Mammary epithelial cell (primary cell): ENCODE measurements around the gene CPXM2.

Source experiments
- EZH2 ChIP-seq: IDR thresholded peaks from 2 replicates; pipeline ENCODE4 v1.6.1; 2012; ENCODE audit warnings: low read length, inconsistent platforms, borderline replicate concordance
- TF ChIP-seq, protein P1 (sequence below), 2 donors: IDR thresholded peaks in 1 of 2; conservative IDR thresholded peaks in 1 of 2; 2 replicates each; pipeline ENCODE4 v1.5.1; 2011 to 2012; ENCODE audit warnings: inconsistent platforms in 2 of 2, low read length in 2 of 2, mild to moderate bottlenecking in 2 of 2, control low read depth in 1 of 2, low read depth in 1 of 2; ENCODE audit not compliant: insufficient read depth in 1 of 2; ENCODE audit errors: extremely low read depth in 1 of 2

- TF ChIP-seq, protein P1, sequence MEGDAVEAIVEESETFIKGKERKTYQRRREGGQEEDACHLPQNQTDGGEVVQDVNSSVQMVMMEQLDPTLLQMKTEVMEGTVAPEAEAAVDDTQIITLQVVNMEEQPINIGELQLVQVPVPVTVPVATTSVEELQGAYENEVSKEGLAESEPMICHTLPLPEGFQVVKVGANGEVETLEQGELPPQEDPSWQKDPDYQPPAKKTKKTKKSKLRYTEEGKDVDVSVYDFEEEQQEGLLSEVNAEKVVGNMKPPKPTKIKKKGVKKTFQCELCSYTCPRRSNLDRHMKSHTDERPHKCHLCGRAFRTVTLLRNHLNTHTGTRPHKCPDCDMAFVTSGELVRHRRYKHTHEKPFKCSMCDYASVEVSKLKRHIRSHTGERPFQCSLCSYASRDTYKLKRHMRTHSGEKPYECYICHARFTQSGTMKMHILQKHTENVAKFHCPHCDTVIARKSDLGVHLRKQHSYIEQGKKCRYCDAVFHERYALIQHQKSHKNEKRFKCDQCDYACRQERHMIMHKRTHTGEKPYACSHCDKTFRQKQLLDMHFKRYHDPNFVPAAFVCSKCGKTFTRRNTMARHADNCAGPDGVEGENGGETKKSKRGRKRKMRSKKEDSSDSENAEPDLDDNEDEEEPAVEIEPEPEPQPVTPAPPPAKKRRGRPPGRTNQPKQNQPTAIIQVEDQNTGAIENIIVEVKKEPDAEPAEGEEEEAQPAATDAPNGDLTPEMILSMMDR (conservative IDR thresholded peaks at IDR 0.05 in 1 of 2, IDR thresholded peaks at IDR 0.05 in 1 of 2; ENCODE audit: extremely low read depth in 1 of 2, insufficient read depth in 1 of 2, low read depth in 1 of 2, low read length in 2 of 2), result no peak
- TF ChIP-seq EZH2, result no peak
These were observed 166.9 kb downstream of the CPXM2 start for GRCh38 chr10:123724747-123725146.
